Choroid plexus epithelial cell (primary cell): Measurements from ENCODE around the gene RBBP5.

Experiments used
- DNase-seq: peaks from one replicate; pipeline ENCODE4 v3.0.0-alpha.2; 2010; ENCODE audit warnings: low read depth
- H3K4me3 ChIP-seq: 2 replicates; pipeline ENCODE4 v1.5.1; 2011; ENCODE audit warnings: low read depth, mild to moderate bottlenecking, control low read depth, low read length, moderate library complexity
- CTCF ChIP-seq: conservative IDR thresholded peaks from 2 replicates; pipeline ENCODE4 v1.5.1; 2011; ENCODE audit warnings: low read depth, mild to moderate bottlenecking, control low read depth, inconsistent platforms, low read length, moderate library complexity

RBBP5 gene

GRCh38 chr1:205091043-205091740 lies 30.6 kb downstream of the RBBP5 start:
- TF ChIP-seq CTCF = no peak
- DNase-seq = peak; percentile 64
- H3K4me3 ChIP-seq = no peak overlapping the region

DNA sequence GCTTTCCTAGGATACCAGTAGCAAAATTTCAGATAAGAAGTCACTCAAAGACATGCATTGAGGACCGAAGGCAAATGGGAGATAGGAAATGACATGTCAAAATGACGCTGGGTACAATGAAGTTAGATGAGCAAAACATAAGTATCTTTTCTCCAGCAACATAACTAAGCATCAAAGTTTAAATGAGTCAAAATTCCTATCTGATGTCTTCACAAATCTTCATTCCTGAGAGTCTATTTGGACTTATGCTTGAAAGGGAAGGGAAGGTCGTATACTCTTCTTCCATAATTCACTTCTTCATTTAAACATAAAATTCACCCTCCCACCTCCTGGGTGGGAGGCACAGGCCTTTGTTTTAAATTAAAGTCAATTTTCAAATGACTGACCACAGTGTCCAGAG lies 33.4 kb downstream of the RBBP5 start:
- no peak overlapping the region for H3K4me3 ChIP-seq
- no peak for DNase-seq
- no peak for TF ChIP-seq CTCF

DNA sequence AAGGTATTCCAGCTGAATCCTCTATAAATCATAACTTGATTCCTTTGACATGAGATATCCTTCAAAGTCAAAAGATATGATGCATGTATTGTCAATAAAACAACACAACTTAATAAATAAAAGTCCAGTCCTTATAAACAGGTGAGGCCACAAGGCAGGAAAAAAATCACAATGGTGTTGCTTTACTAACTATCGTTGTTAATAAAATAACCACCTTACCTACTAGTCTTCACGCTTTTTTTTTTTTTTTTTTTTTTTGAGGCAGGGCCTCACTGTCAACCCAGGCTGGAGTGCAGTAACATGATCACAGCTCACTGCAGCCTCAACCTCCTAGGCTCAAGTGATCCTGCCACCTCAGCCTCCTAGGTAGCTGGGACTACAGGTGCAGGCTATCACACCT lies 37.4 kb downstream of the RBBP5 start, which contains the start of gene TMEM81:
Gene TMEM81, minus strand, starts transcription at position 101 of the 400 bp plus-strand sequence. CDS start 140 bp downstream, outside the sequence.
- TF ChIP-seq CTCF = no peak
- no peak for DNase-seq
- no peak within 1 kb of the TSS for H3K4me3 ChIP-seq

- no peak for DNase-seq
- no peak overlapping the region for H3K4me3 ChIP-seq
- no peak for TF ChIP-seq CTCF
Observed at GRCh38 chr1:205082431-205082830, 39.3 kb downstream of the RBBP5 start.

DNA sequence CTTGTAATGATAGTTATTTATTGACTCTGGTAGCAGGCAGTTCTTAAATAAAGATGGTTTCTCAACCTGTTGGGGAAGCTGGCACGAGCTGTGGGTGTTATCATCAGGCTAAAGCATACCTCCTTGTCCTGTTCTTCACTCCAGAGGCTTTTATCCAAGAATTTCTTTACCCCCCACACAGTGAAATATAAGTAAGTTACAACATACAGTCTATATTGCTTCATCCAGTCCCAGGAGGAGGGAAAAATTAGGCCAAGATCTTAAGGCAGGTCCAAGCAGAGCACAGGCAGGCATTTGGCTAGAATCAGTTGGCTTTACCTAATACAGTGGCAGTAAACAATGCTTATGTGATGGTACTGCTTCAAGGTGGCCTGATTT lies 43.9 kb downstream of the RBBP5 start:
- DNase-seq = peak; percentile 26
- H3K4me3 ChIP-seq = no peak overlapping the region
- TF ChIP-seq CTCF = no peak

- DNase-seq = no peak
- no peak for TF ChIP-seq CTCF
- no peak overlapping the region for H3K4me3 ChIP-seq
Observed at GRCh38 chr1:205077158-205077933, 44.4 kb downstream of the RBBP5 start.
